ENCODE results near the gene STK11IP. TPM values are rescaled to one million over a fixed set of nuclear protein-coding genes. Genes with fewer than 3 reads are reported as not detected.

Gene STK11IP
- total RNA-seq, 1 experiment from 2014 or later, result 5.4 TPM

DNA sequence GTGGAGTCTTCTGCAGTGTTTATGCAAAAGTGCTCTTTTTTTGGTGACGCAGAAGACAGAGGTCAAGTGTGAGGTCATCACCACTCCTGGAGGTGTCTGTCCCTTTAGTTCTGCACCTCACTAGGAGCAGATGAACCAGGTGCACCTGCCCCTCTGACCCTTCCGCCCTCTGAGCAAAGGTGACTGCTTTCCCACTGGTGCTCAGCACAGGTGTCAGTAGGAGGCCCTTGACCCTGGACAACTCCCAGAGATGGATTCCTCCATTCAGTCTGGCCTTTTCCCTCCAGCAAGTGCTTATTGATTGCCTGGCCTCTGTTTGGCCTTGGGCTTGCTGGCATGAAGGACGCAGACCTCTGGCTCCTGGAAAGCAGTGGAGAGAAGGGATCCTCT lies 21.1 kb downstream of the STK11IP start:
- no peak for DNase-seq (ENCODE audit: low spot score)

DNA sequence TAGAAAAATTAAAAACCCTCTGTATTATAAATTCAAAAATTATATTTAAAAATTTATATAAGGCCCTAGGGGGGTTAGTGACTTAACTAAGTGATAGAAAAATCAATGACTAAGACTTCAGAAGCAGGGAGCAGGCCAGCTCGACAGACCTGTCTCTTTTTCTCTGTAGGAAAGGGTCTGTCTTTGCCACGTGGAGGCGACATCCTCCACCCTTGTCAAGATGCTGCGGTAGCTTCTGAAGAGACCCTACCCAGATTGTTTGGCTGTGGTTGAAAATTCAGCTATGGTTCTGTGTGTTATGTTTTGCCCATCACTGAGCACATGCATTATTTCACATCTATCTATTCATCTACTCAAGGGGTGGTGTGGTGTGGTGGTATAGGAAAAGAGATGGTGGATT lies 21.6 kb downstream of the STK11IP start:
- DNase-seq (ENCODE audit: low spot score), result no peak

DNA sequence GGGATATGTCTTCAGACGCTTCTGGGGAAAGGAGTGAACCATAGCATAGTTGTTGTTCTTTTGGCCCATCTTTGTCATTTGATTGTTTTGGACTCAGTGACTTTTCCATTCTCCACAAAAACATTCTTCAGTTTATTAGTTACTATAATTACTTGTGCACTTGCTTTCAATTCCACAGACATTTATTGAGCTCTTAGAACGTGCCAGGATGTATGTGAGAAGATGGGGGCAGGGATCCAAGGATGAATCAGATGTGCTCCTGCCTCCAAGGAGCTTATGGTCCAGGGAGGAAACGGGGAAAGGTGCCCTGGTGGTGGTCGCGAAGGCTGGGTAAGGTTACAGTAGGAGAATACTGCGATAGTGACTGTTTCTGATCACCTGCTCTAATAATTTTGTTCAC lies 22.9 kb downstream of the STK11IP start:
- DNase-seq (ENCODE audit: low spot score), result no peak

DNA sequence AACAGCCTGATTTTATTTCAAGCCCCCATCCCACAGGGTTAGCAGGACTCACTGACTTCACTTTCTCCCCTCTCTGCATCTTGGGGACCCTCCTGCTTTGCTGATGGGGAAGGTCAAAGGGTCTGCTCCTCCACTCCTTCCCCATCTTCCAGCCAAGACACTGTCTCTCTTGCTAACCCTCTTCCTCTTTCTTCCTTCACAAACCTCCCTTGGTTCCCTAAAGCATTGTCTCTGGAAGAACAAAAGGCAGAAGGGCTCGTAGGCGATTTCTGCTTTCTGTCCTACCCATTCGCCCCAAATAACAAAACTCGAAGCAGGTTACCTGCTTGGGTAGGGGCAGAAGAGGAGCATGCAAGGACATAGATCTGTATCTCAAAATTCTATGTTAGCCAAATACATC lies 24.3 kb downstream of the STK11IP start:
- no peak for DNase-seq (ENCODE audit: low spot score)

DNA sequence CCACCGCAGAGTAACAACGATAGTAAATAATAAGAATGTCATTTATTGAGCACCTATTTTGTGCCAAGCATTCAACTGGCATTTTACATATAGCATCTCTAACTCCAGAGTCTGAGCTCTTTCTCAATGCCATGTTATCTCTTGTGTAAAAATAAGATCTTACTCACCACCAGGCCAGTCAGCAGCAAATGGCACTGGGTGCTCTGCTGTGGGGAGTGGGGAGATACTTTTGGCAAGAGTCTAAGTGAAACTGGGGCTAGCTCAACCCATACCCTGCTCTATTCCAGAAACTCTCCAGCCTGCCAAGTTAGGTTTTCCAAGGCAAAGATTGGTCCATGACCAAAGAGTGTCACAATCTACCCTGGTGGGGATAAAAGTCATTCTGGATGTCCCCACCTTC lies 24.8 kb downstream of the STK11IP start:
- DNase-seq (ENCODE audit: low spot score), result no peak

DNA sequence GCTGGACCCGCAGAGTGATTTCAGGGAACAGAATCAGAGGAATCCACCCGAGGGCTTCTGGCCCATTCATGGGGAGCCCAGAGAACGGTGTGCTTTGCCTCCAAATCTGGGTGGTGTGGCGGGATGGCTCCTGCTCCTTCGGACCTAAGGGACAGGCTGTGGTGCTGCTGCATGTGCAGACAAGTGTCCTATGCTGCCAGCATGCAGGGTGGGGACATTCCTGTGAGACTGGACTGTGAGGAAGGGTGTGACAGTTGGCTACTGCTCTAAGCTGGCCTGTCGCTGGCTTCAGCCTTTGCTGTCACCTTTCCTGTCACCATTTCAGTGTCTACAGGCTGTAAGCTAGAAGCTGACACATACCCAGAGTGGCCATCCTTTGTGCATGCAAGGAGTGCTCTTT lies 26.9 kb downstream of the STK11IP start:
- DNase-seq (ENCODE audit: low spot score), result no peak

DNA sequence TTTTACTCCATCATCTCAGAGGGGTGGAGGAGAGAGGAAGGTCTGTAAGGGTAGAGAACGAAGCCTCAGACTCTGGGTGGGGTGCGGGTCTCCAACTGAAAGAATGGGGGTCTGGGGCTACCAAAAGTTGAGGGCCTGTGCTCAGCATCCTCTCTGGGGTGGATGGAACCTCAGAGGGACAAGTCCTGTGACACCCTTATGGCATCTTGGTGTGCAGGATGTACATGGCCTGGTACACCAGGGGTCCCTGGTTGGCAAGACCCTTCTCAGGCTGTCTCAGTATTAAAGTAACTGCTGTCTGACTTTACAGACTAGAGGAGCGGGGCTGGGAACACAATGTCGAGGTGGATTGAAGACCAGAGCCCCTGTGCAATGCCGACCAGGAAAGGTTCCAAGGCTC lies 27.5 kb downstream of the STK11IP start:
- no peak for DNase-seq (ENCODE audit: low spot score)

DNA sequence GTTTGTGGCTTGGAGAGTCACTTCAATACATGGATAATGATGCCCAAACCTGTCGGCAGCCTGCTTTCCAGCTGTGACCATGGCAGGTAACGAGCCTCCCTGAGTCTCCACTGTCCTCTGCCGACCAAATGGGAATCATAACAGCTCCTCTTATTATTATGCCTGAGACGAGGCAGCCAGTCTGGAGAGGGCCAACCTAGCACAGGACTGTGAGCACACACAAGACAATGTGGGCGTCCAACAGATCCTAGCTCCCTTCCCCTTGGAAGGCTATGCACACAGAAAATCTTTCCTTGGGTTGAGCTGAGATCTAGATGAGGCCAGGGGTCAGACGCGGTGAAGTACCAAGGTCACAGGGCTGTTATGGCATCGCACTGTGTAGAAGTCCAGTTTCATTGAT lies 28.9 kb downstream of the STK11IP start:
- DNase-seq (ENCODE audit: low spot score), result no peak

DNA sequence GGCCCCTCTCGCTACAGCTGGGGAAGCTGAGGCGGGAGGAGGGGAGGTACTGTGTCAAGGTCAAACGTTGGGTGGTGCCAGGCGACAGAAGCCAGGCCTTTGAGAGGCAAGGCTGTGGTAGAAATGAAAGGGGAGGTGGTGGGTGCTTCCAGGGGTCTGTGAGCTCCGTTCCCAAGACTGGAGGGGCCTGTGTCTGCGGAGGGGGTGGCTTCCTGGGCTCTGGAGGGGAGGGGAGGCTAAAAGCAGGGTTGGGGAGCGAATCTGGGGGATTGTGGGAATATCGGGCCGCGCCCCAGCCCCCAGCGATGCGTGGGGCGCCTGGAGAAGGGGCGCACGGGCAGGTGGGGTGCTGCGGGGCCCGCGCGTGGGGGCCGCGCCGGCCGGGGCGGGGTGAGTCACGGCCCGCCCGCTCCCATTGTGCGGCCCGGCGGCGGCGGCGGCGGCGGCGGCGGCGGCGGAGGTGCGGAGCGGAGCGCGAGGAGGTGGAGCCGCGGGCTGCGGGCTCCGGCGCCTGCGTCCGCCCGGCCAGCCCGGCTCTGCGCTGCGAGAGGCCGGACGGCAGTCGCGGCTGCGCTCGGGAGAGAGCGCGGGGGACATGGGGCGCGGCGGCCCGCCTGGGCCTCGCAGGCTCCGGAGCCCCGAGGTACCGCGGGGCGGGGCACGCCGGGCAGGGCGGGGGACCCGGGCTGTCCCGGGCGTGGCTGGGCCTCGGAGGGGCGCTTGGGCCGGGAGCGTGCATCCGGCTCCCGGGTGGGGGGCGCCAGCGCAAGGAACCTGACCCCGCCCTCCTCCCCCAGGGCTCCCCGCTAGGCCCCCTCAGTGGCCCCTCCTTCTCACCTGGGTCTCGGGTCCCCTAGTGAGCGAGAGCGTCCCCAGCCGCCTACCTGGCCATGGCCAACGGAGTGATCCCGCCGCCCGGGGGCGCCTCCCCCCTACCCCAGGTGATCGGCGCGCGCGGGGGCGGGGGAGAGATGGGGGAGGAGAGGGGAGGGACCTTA lies 29.7 kb downstream of the STK11IP start, which contains the start of gene SLC4A3:
SLC4A3 (plus strand) TSS at position 528 of the 998 bp plus-strand sequence; CDS start at position 891, 363 bp downstream.
- DNase-seq (ENCODE audit: low spot score), result no peak

DNA sequence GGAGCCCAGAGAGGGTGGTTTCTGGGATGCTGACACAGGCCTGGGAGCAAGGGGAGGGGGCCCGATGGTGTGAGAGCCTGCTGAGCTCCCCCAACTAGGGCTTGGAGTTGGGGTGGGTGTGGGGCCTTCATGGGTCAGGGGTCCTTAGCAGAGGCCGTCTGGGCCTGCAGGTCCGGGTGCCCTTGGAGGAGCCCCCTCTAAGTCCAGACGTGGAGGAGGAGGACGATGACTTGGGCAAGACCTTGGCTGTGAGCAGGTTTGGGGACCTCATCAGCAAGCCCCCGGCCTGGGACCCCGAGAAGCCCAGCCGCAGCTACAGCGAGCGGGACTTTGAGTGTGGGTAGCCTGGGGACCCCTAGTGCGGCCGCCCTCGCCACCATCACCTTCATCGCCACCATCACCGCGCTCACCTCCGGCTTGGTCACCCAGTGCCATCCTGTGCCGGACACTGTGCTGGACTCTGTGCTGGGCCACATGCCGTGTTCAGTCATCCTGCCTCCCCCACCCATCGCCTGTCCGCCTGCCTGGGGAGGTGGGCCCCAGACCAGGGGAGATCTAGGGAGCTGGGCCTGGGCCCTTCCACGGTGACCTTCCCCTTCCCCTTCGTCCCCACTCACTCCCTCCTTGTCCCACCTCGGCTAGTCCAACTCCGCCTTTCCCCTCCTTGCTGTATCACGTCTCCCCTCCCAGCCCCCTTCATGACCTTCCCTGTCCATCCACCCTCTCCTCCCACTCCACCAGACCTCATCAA lies 30.8 kb downstream of the STK11IP start:
- DNase-seq (ENCODE audit: low spot score), result no peak

DNA sequence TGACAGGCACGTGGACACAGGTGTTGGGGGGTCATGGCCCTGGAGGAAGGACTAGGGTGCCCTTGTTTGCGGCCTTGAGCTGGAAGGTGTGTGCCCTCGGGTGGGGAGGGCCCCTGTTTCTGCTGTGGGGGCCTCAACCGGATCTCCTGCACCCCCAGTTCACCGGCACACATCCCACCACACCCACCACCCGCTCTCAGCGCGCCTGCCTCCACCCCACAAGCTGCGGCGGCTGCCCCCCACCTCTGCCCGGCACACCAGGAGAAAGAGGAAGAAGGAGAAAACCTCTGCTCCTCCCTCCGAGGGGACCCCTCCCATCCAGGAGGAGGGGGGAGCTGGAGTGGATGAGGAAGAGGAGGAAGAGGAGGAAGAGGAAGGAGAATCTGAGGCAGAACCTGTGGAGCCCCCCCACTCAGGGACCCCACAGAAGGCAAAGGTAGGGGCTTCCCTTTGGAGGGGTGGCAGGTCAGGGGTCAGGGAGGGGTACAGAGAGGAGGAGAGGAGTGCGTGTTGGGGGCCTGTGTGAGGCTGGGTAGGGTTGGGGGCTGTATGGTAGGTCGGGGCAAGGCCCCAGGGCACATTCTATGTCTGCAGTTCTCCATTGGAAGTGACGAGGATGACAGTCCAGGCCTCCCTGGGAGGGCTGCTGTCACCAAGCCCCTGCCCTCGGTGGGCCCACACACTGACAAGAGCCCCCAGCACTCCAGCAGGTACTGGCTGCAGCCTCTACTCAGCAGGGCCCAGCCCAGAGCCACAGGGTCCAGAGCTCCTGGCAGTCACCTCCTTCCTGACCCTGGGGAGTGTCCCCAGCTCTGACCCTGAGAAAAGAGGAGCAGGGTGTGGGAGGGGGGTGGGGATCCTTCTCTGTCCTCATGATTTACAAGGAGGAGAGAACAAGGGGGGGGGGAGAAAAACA lies 31.6 kb downstream of the STK11IP start:
- no peak for DNase-seq (ENCODE audit: low spot score)

DNA sequence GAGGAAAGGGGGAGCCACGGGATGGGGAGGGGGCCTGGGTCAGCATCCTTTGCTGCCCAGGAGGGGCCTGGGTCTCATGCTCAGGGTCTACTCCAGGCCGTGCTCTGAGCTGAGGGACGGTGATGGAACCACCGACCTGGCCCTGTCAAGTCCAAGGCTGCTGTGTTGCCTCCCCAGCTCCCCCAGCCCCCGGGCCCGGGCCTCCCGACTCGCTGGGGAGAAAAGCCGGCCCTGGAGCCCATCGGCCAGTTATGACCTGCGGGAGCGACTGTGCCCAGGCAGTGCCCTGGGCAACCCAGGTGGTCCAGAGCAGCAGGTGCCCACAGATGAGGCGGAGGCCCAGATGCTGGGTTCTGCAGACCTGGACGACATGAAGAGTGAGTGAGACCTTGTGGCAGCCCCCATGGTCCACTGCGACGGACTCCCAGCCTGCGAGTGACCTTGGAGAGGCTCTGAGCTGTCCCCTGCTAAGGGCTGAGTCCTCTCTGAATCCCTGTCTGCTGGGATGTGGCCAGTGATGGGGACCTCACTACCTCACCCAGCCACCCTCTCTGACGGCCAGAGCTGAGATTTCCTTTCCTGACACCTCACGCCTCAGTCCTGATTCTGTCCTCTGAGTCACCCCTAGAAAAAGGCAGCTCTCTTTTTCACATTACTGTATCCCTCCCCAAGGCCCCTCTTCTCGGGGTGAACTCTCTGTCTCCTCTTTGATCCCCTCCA lies 32.5 kb downstream of the STK11IP start:
- DNase-seq (ENCODE audit: low spot score), result no peak

DNA sequence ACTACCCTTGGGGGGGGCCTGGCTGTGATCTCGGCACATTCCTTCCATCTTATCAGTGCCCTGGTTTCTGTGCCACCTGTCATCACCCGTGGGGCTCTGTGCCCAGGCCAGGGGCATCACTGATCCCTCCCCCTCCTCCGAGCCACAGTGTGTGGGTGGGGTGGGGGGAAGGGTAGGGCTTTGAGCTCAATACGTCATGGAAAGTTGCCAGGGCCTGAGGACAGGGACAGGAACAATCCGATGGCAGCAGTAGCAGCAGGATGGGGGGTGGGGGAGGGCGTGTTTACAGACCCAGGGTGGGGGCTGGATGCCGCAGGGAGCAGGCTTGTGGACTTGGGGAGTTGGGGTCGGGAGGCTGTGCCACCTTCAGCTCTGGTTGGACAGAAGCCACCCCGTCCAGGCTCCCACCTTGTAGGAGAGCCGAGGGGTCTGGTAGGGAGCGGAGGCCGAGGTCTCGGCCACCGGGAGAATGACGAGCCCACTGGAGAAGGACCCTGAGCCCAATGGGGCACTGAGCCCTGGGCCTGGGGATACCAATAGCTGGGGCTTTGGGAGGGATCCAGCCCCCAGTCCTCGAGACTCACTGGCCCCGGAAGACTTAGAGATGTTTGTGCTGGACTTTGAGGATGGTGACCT lies 33.2 kb downstream of the STK11IP start:
- DNase-seq (ENCODE audit: low spot score), result no peak

DNA sequence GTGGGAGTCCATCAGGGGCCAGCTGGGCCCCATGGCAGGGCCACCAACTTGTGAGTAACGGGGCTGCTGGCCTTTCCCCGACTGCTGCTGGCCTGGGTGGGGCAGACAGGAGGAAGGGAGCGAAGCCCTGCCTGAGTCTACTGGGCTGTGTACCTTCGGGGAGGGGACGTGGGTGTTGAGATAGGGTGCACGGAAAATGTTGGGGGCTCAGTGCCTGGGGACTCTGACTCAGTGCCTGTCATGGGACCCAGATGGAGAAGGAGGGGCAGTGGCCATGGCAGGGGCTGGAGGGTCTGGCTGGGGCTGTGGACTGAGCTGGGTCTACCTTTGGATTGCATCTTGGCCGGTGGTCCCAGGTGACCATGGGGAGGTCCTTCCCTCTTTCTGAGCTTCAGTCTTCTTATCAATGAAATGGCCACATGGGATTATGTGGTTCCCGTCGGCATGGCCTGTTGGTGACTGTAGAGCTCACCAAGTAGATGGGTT lies 33.8 kb downstream of the STK11IP start:
- no peak for DNase-seq (ENCODE audit: low spot score)

DNA sequence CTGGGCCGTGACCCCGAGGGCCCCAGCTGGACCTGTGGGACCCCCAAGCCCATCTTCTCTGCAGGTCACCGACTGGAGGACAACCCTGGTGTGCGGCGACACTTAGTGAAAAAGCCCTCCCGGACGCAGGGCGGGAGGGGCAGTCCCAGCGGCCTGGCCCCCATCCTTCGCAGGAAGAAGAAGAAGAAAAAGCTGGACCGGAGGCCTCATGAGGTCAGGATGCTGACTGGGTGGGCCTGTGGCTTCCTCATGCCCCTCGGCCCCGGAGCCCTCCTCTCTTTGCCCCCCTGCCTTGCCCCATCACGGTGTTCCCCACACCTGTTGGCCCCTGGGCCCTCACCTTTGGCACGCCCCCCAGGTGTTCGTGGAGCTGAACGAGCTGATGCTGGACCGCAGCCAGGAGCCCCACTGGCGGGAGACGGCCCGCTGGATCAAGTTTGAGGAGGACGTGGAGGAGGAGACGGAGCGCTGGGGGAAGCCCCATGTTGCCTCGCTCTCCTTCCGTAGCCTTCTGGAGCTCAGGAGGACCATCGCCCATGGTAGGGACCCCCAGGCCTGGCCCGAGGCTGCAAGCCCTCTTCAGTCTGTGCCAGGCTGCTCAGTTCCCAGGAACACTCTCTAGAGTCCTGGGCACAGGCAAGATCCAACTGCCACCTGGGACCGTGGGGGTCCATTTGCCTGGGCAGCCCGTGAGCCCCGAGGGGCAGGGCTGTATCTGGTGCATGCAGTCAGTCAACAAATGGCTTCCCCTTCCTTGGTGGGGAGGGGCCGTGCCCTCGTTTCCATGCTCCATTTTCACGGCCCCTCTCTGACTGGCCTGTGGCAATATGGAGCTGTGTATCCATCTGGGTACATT lies 34.5 kb downstream of the STK11IP start:
- no peak for DNase-seq (ENCODE audit: low spot score)

DNA sequence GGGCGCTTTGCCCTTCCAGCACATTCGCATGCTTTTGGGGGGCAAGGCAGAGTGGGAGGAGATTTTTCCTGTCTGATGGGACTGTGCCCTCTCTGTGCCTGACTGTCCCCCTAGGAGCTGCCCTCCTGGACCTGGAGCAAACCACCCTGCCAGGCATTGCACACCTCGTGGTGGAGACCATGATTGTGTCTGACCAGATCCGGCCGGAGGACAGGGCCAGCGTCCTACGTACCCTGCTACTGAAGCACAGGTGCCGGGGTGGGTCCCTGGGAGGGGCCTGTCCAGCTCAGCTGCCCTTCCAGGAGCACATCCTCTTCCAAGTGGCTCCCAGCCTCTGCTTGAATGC lies 35.1 kb downstream of the STK11IP start:
- no peak for DNase-seq (ENCODE audit: low spot score)

DNA sequence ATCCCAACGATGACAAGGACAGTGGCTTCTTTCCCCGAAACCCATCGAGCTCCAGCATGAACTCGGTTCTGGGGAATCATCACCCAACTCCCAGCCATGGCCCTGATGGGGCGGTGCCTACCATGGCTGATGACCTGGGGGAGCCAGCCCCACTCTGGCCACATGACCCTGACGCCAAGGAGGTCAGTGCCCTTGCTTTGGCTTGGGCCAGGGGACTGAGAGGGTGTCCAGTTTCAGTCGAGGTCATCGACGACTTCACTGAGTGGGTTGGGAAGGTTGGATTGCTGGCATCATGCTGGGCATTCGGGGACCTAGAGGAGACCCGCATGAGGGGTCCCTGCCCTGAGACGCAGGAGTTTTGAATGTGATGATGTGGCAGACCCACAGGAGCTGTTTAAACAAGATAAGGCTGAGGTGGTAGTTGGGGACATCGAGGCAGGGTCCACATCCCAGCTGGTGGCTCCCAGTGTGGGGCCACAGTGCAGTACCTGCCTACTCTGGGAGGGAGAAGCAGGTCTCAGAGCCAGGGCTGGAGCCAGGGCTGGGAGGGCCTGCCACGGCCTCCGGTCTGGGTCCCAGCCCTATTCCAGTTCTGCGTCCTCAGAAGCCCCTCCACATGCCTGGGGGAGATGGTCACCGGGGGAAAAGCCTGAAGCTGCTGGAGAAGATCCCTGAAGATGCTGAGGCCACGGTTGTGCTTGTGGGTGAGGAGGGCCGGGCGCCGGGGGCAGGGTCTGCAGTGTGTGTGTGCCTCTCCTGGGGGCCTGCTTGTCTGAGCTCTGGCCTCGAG lies 35.8 kb downstream of the STK11IP start:
- DNase-seq (ENCODE audit: low spot score), result no peak

DNA sequence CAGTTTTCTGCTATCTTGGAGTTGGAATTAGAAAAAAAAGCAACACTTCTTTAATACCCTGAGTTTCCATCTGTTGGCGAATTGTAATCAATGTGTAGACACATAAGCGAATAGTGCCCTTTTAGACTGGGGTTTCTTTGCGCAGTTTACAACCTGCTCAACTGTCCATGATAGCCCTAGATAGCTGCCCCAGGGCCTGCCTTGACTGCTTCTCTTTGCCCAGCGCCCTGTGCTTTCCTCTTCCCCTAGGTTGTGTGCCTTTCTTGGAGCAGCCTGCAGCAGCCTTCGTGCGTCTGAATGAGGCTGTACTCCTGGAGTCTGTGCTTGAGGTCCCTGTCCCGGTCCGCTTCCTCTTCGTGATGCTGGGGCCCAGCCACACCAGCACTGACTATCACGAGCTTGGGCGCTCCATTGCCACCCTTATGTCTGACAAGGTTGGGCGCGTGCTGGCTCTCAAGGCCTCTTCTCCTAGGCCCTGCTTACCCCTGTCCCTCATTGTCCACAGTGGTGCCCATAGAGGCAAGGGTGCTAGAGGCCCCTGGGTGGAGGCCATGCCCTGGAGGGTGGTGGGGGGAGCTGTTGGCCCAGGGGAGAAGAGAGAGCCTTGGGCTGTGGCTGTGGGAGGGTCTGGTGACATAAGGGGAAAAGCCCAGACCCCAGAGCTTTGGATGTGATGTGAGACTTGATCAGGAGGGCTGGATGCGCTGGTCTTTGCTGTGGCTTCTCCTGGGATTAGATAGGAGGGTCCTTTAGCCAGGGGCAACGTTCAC lies 36.7 kb downstream of the STK11IP start:
- no peak for DNase-seq (ENCODE audit: low spot score)

Data from H4 (cell line).